Liver (tissue), 9 donors: Measurements from ENCODE around the gene GUCY2D. TPM values are rescaled to one million over a fixed set of nuclear protein-coding genes. Genes with fewer than 3 reads are reported as not detected.

Experiments
- DNase-seq: peaks from one replicate; pipeline ENCODE4 v3.0.0-alpha.2; 2017; ENCODE audit warnings: low spot score
- H3K27ac ChIP-seq, 2 donors: one replicate each; pipeline ENCODE4 v1.7.0; 2013; ENCODE audit warnings: inconsistent platforms in 2 of 2, low read length in 2 of 2, control low read depth in 1 of 2, low read depth in 1 of 2, mild to moderate bottlenecking in 1 of 2
- H3K27me3 ChIP-seq, 4 donors: one replicate each; pipeline versions ENCODE4 v1.6.1 to v1.7.0; 2013; ENCODE audit warnings: low read length in 3 of 4, inconsistent platforms in 1 of 4, mild to moderate bottlenecking in 1 of 4, moderate library complexity in 1 of 4; ENCODE audit not compliant: control insufficient read depth in 4 of 4, insufficient read depth in 4 of 4
- H3K36me3 ChIP-seq, 4 donors: one replicate each; pipeline versions ENCODE4 v1.6.1 to v1.7.0; 2013; ENCODE audit warnings: low read length in 3 of 4, mild to moderate bottlenecking in 3 of 4, low read depth in 1 of 4, moderate library complexity in 1 of 4; ENCODE audit not compliant: control insufficient read depth in 4 of 4, insufficient read depth in 3 of 4
- H3K4me1 ChIP-seq, 4 donors: one replicate each; pipeline versions ENCODE4 v1.6.1 to v1.7.0; 2013; ENCODE audit warnings: low read length in 3 of 4, mild to moderate bottlenecking in 3 of 4, moderate library complexity in 1 of 4; ENCODE audit not compliant: control insufficient read depth in 4 of 4, insufficient read depth in 4 of 4
- H3K4me3 ChIP-seq, 3 donors: one replicate each; pipeline versions ENCODE4 v1.6.1 to v1.7.0; 2013; ENCODE audit warnings: low read length in 3 of 3, control low read depth in 1 of 3, low read depth in 1 of 3, mild to moderate bottlenecking in 1 of 3
- H3K9ac ChIP-seq, 2 donors: one replicate each; pipeline ENCODE4 v1.7.0; 2013; ENCODE audit warnings: low read length in 2 of 2, mild to moderate bottlenecking in 2 of 2, moderate library complexity in 2 of 2, control low read depth in 1 of 2, low read depth in 1 of 2
- H3K9me3 ChIP-seq, 4 donors: one replicate each; pipeline versions ENCODE4 v1.6.1 to v1.7.0; 2013; ENCODE audit warnings: low read length in 3 of 4; ENCODE audit not compliant: control insufficient read depth in 4 of 4
- ATF3 ChIP-seq: IDR thresholded peaks from 2 replicates; pipeline ENCODE4 v1.6.1; 2016; ENCODE audit warnings: antibody characterized with exemption
- CTCF ChIP-seq: fragments of 150-350 bp; IDR thresholded peaks from 2 replicates; pipeline ENCODE4 v1.5.1; 2017; ENCODE audit warnings: improper control_type of control experiment, low read depth, low read length; ENCODE audit not compliant: missing input control
- EGR1 ChIP-seq, 2 donors: IDR thresholded peaks; 2 replicates each; pipeline ENCODE4 v1.6.1; 2016 to 2018; ENCODE audit warnings: antibody characterized with exemption in 2 of 2, low read depth in 2 of 2
- FOXA1 ChIP-seq: IDR thresholded peaks from 2 replicates; pipeline ENCODE4 v1.6.1; 2016; ENCODE audit warnings: antibody characterized with exemption
- FOXA2 ChIP-seq: IDR thresholded peaks from 2 replicates; pipeline ENCODE4 v1.6.1; 2016; ENCODE audit warnings: antibody characterized with exemption
- GABPA ChIP-seq, 2 donors: IDR thresholded peaks in 1 of 2; conservative IDR thresholded peaks in 1 of 2; 2 replicates each; pipeline ENCODE4 v1.6.1; 2016; ENCODE audit warnings: antibody characterized with exemption in 2 of 2, mild to moderate bottlenecking in 1 of 2, moderate library complexity in 1 of 2
- HNF4A ChIP-seq, 2 donors: conservative IDR thresholded peaks; 2 replicates each; pipeline ENCODE4 v1.6.1; 2016; ENCODE audit warnings: antibody characterized with exemption in 2 of 2, mild to moderate bottlenecking in 2 of 2
- HNF4G ChIP-seq: IDR thresholded peaks from 2 replicates; pipeline ENCODE4 v1.6.1; 2016; ENCODE audit warnings: antibody characterized with exemption
- JUND ChIP-seq, 2 donors: IDR thresholded peaks; 2 replicates each; pipeline ENCODE4 v1.6.1; 2016; ENCODE audit warnings: antibody characterized with exemption in 2 of 2
- MAX ChIP-seq: IDR thresholded peaks from 2 replicates; pipeline ENCODE4 v1.6.1; 2016; ENCODE audit warnings: antibody characterized with exemption
- NR2F2 ChIP-seq: IDR thresholded peaks from 2 replicates; pipeline ENCODE4 v1.6.1; 2016; ENCODE audit warnings: antibody characterized with exemption
- RAD21 ChIP-seq, 2 donors: IDR thresholded peaks; 2 replicates each; pipeline ENCODE4 v1.6.1; 2016; ENCODE audit warnings: antibody characterized with exemption in 2 of 2, mild to moderate bottlenecking in 2 of 2
- REST ChIP-seq: IDR thresholded peaks from 2 replicates; pipeline ENCODE4 v1.6.1; 2016; ENCODE audit warnings: antibody characterized with exemption, mild to moderate bottlenecking
- RXRA ChIP-seq, 2 donors: IDR thresholded peaks; 2 replicates each; pipeline ENCODE4 v1.6.1; 2017 to 2018; ENCODE audit warnings: antibody characterized with exemption in 2 of 2, mild to moderate bottlenecking in 1 of 2
- SP1 ChIP-seq: IDR thresholded peaks from 2 replicates; pipeline ENCODE4 v1.6.1; 2018; ENCODE audit warnings: antibody characterized with exemption, mild to moderate bottlenecking
- TAF1 ChIP-seq: conservative IDR thresholded peaks from 2 replicates; pipeline ENCODE4 v1.6.1; 2016; ENCODE audit warnings: antibody characterized with exemption, mild to moderate bottlenecking
- YY1 ChIP-seq: IDR thresholded peaks from 2 replicates; pipeline ENCODE4 v1.6.1; 2016; ENCODE audit warnings: antibody characterized with exemption, mild to moderate bottlenecking
- ZBTB33 ChIP-seq: IDR thresholded peaks from 2 replicates; pipeline ENCODE4 v1.6.1; 2016; ENCODE audit warnings: antibody characterized with exemption
- WGBS: extraction: QIAGEN DNeasy Blood & Tissue Kit; methylation state at CpG from one replicate; pipeline ENCODE4 v1.1.7; 2013; 5-methylcytosine and 5-hydroxymethylcytosine counted together
- polyA plus RNA-seq, 2 donors: library from polyadenylated mRNA; stranded (reverse) in 1 of 2; unstranded in 1 of 2; fragments of 200-250 nt in 1 of 2; fragments of >200 nt in 1 of 2; fragmentation: Nextera tagmentation in 1 of 2; extraction: Ambion mirVana in 1 of 2; gene quantifications; one replicate each; pipeline versions ENCODE4 v1.2.1 to v1.2.3, GENCODE V29; 2013 to 2015
- total RNA-seq, 2 donors: library from RNA; depleted of rRNA; stranded (reverse); fragments of >200 nt; gene quantifications; one replicate each; pipeline ENCODE4 v1.2.3, GENCODE V29; 2014
- donor health status: healthy.
- donor health status: healthy.
- donor health status: healthy.
- donor health status: healthy.
- donor health status: healthy.

Gene GUCY2D
- total and polyA plus RNA-seq, 4 donors, result 0.09 to 0.14 TPM; not detected in 2

GRCh38 chr17:7961421-7961820, 41.0 kb upstream of the GUCY2D start:
- Histone ChIP-seq H3K9me3 (no peaks in the 10 kb centered on the region), H3K4me3 (no peak overlapping the region), H3K27me3 (no peaks in the 10 kb centered on the region), H3K36me3 (no peaks in the 10 kb centered on the region), H3K27ac (no peak overlapping the region), H3K4me1 (no peaks in the 10 kb centered on the region), H3K9ac (no peak overlapping the region)
- 47% methylated on average over 2 of the region's 2 CpGs for WGBS
- no peak for DNase-seq
- TF ChIP-seq HNF4G, result no peak
- no peak for TF ChIP-seq FOXA2
- no peak for TF ChIP-seq ZBTB33
- no peak for TF ChIP-seq ATF3
- TF ChIP-seq TAF1, result no peak
- TF ChIP-seq GABPA (IDR thresholded peaks at IDR 0.05 in 1 of 2, conservative IDR thresholded peaks at IDR 0.05 in 1 of 2), result no peak
- no peak for TF ChIP-seq CTCF
- no peak for TF ChIP-seq REST
- TF ChIP-seq RAD21 (IDR thresholded peaks at IDR 0.05), result no peak
- TF ChIP-seq JUND (IDR thresholded peaks at IDR 0.05), result no peak
- no peak for TF ChIP-seq FOXA1
- no peak for TF ChIP-seq RXRA (IDR thresholded peaks at IDR 0.05)
- no peak for TF ChIP-seq EGR1 (IDR thresholded peaks at IDR 0.05; ENCODE audit: low read depth in 2 of 2)
- TF ChIP-seq NR2F2, result no peak
- TF ChIP-seq MAX, result no peak
- no peak for TF ChIP-seq SP1
- no peak for TF ChIP-seq HNF4A (conservative IDR thresholded peaks at IDR 0.05)
- no peak for TF ChIP-seq YY1
